GM18505 (cell line): ENCODE results near the gene TWIST2.

ENCODE experiments used
- ATAC-seq: cut with Tn5 transposase; IDR thresholded peaks from one replicate; pipeline ENCODE4 v1.9.1; 2021; ENCODE audit not compliant: unreplicated experiment
- POLR2A ChIP-seq: IDR thresholded peaks from 4 replicates; pipeline ENCODE4 v1.6.1; 2011; ENCODE audit warnings: borderline replicate concordance; ENCODE audit not compliant: insufficient read depth, insufficient read length; ENCODE audit errors: extremely low read depth

Gene TWIST2

GRCh38 chr2:238854699-238855229 is 6.9 kb downstream of the TWIST2 start:
- ATAC-seq = no peak

DNA sequence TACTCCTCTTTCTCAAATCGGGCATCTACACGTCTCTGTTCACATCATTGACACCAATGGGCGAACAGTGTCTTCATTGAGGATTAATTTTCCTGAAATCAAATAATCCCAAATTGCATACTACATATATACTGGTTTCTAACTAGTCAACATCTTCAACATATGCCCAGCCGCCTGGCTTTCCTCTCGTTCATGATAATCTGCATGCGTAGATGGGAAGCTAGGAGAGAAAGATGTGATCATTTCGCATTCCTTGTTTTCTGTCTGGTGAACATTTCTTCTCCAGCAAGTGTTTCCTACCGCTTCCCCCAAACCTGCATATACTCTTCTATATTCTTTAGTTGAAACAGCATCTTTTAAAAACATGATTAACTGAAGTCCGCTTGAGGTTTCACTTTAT is 7.4 kb downstream of the TWIST2 start:
- no peak for ATAC-seq
- TF ChIP-seq POLR2A = no peak

More at GRCh38 chr2:238854699-238855229, 6.9 kb downstream of the TWIST2 start:
- TF ChIP-seq POLR2A = no peak

DNA sequence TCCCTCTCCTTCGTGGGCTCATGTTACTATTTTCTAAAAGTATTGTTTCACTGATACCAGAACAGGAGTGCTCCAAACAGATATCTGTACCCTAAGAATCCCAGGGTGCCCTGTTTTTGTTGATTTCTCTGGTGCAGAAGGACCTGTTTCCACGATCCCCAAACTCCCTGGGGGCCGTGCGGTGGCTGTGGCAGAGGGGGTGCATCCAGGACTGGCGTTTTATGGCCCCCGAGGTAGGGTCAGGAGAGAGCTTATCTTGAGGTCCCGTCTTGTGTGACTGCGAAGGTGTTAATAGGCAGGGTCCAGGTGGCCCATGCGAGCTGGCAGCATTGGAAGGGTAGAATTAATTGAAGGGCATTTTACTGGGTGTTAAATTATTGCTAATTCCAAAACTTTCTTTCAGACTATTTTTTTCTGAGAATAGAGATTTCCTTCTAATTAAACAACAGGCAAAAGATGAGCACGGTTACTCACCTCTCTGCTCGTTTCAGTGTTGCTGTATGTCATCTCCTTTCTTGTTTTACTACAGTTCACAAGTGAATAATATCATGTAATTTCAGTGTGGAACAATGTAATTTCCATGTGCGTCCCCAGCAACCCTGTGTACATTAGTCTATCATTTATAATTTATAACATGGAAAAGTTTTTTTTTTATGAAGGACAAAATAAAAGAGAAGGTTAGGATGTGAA is 8.2 kb downstream of the TWIST2 start:
- ATAC-seq = no peak
- TF ChIP-seq POLR2A = no peak

DNA sequence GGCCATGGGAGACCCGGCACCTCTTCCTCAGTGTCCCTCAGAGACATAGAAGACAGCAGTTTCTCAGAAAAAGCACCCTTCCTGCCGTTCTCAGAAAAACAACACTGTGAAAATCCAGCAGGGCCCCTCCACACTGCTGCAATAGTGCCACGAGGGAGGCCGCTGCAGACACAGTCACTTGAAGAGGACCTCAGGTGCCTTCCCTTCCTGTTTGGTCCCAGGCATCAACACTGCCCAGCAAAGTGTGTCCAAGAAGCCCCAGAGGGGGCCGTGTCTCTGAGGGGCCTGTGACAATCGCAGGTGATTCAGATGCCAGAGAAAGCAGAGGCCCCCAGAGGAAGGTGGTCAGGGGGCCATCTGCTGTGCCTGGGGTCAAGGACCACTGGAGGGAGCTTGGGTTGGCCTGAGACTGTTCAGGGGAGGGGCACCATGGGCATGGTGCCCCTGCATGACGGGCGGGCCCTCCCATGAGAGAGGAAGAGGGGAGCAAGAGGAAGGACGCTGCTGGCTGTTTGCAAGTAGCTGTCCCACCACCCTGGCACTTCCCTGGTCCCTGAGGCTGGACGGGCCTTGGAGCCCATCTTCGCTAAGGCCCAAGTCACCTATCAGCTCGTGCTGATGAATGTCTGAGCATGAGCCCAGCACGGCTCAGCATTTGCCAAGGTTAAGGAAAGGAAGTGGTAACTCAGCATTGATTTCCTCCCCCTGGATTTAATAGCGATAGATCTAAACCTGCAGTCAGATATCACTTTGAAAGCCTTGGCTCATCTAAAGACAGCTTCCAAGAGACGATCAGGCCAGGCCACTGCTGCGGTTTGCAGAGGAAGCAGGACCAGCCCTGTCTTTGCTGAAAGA is 9.1 kb downstream of the TWIST2 start:
- TF ChIP-seq POLR2A = no peak
- ATAC-seq = no peak

- no peak for ATAC-seq
- TF ChIP-seq POLR2A = no peak
Observed at GRCh38 chr2:238857959-238858358, 10.1 kb downstream of the TWIST2 start.

DNA sequence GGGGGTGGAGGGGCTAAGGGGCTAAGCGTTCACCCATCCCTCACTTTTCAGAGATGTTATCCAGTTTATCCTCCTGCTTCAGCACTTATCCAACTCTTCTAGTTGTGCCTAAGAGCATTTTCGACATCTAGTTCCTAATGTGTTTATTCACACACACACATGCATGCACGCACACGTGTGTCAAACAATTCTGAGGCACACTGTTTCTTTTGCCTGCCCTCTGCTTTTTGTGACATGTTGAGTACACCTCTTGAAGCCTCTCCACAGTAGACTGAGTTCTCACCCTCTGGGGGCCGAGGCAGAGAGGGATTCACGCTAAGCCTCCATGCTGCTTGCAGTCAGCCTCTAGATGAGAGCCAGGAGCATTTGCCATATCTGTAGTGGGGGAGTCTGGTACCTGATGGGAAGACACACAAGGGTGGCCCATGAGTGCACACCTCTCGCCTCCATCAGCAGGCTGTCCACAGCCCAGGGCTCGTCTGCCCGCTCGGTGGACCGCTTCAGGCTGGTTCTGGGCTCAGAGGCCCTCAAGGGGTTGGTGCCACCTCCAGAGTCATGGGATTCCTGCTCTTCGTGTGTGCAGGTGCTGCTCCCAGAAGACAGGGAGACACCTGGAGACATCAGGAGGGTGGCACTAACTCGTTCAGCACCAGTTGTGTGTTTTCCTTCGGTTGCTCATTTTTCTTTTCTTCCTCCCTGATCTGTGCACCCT is 11.9 kb downstream of the TWIST2 start:
- no peak for TF ChIP-seq POLR2A
- ATAC-seq = no peak

- ATAC-seq = no peak
- no peak for TF ChIP-seq POLR2A
Observed at GRCh38 chr2:238861013-238861730, 13.3 kb downstream of the TWIST2 start.

DNA sequence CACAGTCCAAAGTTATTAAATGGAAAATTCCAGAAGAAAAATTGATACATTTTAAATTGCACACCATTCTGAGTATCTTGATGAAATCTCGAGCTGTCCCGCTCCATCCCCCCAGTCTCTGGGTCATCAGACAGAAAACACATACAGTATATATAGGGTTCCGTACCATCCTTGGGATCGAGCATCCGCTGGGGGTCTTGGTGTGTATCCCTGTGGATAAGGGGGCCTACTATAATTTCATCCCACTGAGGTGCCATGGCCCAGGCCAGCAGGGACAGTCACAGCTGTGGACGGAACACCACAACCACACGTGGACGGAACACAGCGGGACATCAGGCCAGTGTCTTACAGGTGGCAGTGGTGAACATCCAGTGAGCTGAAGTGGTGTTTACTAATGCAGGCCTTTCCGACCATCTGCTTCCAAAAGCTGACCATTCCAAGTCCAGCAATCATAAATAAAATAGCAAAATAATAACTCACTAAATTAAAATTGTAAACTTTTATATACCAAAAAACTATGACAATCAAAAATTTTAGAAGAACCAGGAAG is 14.0 kb downstream of the TWIST2 start:
- TF ChIP-seq POLR2A = no peak
- ATAC-seq = no peak

DNA sequence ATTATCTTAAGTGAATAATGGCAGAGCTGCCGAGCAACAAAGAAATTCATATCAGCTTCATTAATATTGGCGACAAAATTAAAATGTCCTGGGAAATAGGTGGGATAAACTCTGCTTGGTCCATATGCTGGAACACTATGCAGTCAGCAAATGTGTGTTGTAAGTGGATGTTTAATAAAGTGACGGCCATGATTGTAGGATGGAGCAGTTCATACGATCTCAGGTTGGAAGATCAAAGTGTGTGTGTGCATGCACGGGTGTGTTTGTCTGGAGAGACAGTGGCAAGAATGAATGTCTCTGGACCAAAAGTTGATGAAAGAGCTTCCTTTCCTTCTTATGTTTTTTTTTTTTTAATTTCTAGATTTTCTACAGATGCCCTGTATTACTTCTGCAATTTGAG is 14.8 kb downstream of the TWIST2 start:
- TF ChIP-seq POLR2A = no peak
- ATAC-seq = no peak

DNA sequence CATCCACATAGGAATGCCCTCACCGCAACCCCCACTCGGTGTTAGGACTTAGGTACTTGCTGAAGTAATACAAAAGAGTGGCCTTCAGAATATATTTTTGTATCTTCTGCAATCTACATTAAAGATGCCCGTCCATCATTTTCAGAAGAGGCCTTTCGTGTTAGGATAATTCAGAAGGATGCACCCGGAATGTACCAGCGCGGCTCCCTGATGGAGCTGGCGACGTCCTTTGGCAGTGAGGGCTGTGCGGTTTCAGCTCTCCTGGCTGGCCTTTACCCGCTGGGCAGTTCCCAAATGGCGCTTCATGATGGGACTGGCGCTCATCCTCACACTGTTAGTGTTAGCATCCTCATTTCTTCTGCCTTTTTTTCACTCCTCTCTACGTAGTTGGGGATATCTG is 15.3 kb downstream of the TWIST2 start:
- TF ChIP-seq POLR2A = no peak
- no peak for ATAC-seq

- TF ChIP-seq POLR2A = no peak
- ATAC-seq = no peak
Observed at GRCh38 chr2:238863749-238864206, 15.9 kb downstream of the TWIST2 start.

GRCh38 chr2:238864207-238865014 is 16.5 kb downstream of the TWIST2 start:
- ATAC-seq = no peak
- no peak for TF ChIP-seq POLR2A
